Measurements from ENCODE around the gene XYLT1.

The XYLT1 gene

GRCh38 chr16:17276610-17277009 lies 194.2 kb downstream of the XYLT1 start:
- DNase-seq (ENCODE audit: extremely low read depth, low read depth) = no peak
- TF ChIP-seq CTCF (IDR thresholded peaks at IDR 0.05; ENCODE audit: low read depth, low read length, missing control alignments) = no peak
- no peak overlapping the region for H3K4me3 ChIP-seq (replicated peaks; ENCODE audit: low read depth, low read length)

- no peak for TF ChIP-seq CTCF (IDR thresholded peaks at IDR 0.05; ENCODE audit: low read depth, low read length, missing control alignments)
- DNase-seq (ENCODE audit: extremely low read depth, low read depth) = no peak
- H3K4me3 ChIP-seq (replicated peaks; ENCODE audit: low read depth, low read length) = no peak overlapping the region
These were observed 194.7 kb downstream of the XYLT1 start for GRCh38 chr16:17276010-17276530.

DNA sequence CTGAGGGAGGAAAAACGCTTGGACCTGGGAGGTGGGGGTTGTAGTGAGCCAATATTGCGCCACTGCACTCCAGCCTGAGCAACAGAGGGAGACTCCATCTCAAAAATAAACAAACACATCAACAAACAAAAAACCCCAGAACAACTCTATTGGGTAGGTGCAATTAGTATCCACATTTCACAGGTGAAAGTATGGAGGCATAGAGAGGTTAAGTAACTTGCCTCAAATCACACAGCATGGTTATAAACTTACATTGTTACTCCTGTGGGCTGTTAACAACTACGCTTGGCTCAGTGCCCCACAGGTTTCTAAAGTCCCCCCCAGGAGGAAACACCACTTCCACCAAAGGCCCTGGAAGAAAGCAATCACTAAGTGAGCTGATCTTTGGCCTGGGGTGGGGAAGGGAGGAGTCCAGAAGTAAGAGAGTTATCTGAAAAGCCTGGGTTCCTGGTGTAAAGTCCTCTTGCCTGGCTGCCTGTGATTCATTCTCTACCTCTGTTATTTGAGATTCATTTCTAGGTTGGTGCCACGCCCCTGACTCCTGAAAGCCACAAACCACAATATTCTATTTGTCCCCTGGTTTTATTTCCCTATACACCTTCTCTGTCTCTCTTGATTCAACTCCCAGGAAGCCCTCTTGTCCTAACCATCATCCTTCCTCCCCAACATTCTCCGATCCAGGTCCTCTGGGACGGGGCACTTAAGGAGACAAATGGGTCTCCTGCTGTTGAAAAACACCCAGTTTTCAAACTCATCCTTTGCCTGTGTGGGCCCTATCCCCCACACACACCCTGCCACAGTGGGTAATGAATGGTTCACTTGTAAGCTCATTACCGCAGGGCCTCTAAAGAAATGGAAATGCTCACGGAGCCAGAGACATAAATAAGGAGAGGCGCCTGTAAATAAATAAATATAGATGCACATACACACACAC lies 195.4 kb downstream of the XYLT1 start:
- no peak overlapping the region for H3K4me3 ChIP-seq (replicated peaks; ENCODE audit: low read depth, low read length)
- no peak for DNase-seq (ENCODE audit: extremely low read depth, low read depth)
- no peak for TF ChIP-seq CTCF (IDR thresholded peaks at IDR 0.05; ENCODE audit: low read depth, low read length, missing control alignments)

GRCh38 chr16:17273142-17273561 lies 197.6 kb downstream of the XYLT1 start:
- DNase-seq (ENCODE audit: extremely low read depth, low read depth) = peak; percentile 38
- no peak for TF ChIP-seq CTCF (IDR thresholded peaks at IDR 0.05; ENCODE audit: low read depth, low read length, missing control alignments)
- H3K4me3 ChIP-seq (replicated peaks; ENCODE audit: low read depth, low read length) = no peak overlapping the region

- DNase-seq (ENCODE audit: extremely low read depth, low read depth) = no peak
- TF ChIP-seq CTCF (IDR thresholded peaks at IDR 0.05; ENCODE audit: low read depth, low read length, missing control alignments) = no peak
- no peak overlapping the region for H3K4me3 ChIP-seq (replicated peaks; ENCODE audit: low read depth, low read length)
These were observed 198.0 kb downstream of the XYLT1 start for GRCh38 chr16:17272716-17273115.

- TF ChIP-seq CTCF (IDR thresholded peaks at IDR 0.05; ENCODE audit: low read depth, low read length, missing control alignments) = no peak
- no peak for DNase-seq (ENCODE audit: extremely low read depth, low read depth)
- no peak overlapping the region for H3K4me3 ChIP-seq (replicated peaks; ENCODE audit: low read depth, low read length)
These were observed 199.1 kb downstream of the XYLT1 start for GRCh38 chr16:17271687-17272086.
